Hematopoietic multipotent progenitor cell treated with erythropoietin and hydrocortisone succinate and interleukin-3 and kit ligand, for 6 days (in vitro differentiated cells): ENCODE measurements around the gene C1orf94.

Source experiments
- DNase-seq: peaks from one replicate; pipeline ENCODE4 v3.0.0-alpha.2; 2015

Gene C1orf94

GRCh38 chr1:34262023-34262853 lies 85.5 kb downstream of the C1orf94 start:
- no peak for DNase-seq

- no peak for DNase-seq
These were observed 86.2 kb downstream of the C1orf94 start for GRCh38 chr1:34262921-34263320.

- DNase-seq, result no peak
These were observed 86.7 kb downstream of the C1orf94 start for GRCh38 chr1:34263406-34263805.

- DNase-seq, result no peak
These were observed 88.7 kb downstream of the C1orf94 start for GRCh38 chr1:34265396-34265795.

GRCh38 chr1:34266127-34266951 lies 89.6 kb downstream of the C1orf94 start:
- DNase-seq, result no peak

GRCh38 chr1:34267326-34267725 lies 90.6 kb downstream of the C1orf94 start:
- no peak for DNase-seq

GRCh38 chr1:34268311-34268954 lies 91.7 kb downstream of the C1orf94 start:
- no peak for DNase-seq
